Measurements from ENCODE around the gene KCTD4. TPM values are rescaled to one million over a fixed set of nuclear protein-coding genes. Genes with fewer than 3 reads are reported as not detected.

The KCTD4 gene
- total RNA-seq, 2 donors from 2014 or later, result not detected

- no peaks in the 10 kb centered on the region for H3K27me3 Mint-ChIP-seq (ENCODE audit: insufficient read depth)
- peaks cover 13% of the 10 kb centered on the region for H3K36me3 Mint-ChIP-seq (ENCODE audit: low read depth)
- WGBS, 2 experiments (ENCODE audit: insufficient coverage in 1 of 2, insufficient read length in 1 of 2), result 97 to 98% methylated on average over 4 of the region's 4 CpGs
- TF ChIP-seq CTCF (conservative IDR thresholded peaks at IDR 0.05), result no peak
- H3K27ac ChIP-seq (ENCODE audit: low read depth, low read length), result no peak overlapping the region
- H3K4me1 Mint-ChIP-seq, result peaks cover 22% of the 10 kb centered on the region
- no peaks in the 10 kb centered on the region for H3K27me3 ChIP-seq (ENCODE audit: control insufficient read depth, insufficient read depth, low read length, poor library complexity, severe bottlenecking)
- no peak overlapping the region for H3K27ac Mint-ChIP-seq
- no peak for DNase-seq
- H3K9ac ChIP-seq (ENCODE audit: extremely low read depth, low read length, poor library complexity, severe bottlenecking), result no peak overlapping the region
- no peak overlapping the region for H3K4me3 Mint-ChIP-seq
- H3K9me3 Mint-ChIP-seq, result no peaks in the 10 kb centered on the region
- H3K4me3 ChIP-seq (ENCODE audit: low read length), result no peak overlapping the region
- no peaks in the 10 kb centered on the region for H3K36me3 ChIP-seq (ENCODE audit: control insufficient read depth, insufficient read depth, low read length)
- peaks cover 4% of the 10 kb centered on the region for H3K4me1 ChIP-seq (ENCODE audit: control insufficient read depth, insufficient read depth, low read length)
- no peaks in the 10 kb centered on the region for H3K9me3 ChIP-seq (ENCODE audit: control insufficient read depth, low read length)
Measured at GRCh38 chr13:45220403-45220802, 19.6 kb upstream of the KCTD4 start.

- no peak for DNase-seq
- Histone ChIP-seq H3K36me3 (ENCODE audit: control insufficient read depth, insufficient read depth, low read length) (no peaks in the 10 kb centered on the region), H3K9me3 (ENCODE audit: control insufficient read depth, low read length) (no peaks in the 10 kb centered on the region), H3K4me1 (ENCODE audit: control insufficient read depth, insufficient read depth, low read length) (peaks cover 4% of the 10 kb centered on the region), H3K4me3 (ENCODE audit: low read length) (no peak overlapping the region), H3K9ac (ENCODE audit: extremely low read depth, low read length, poor library complexity, severe bottlenecking) (no peak overlapping the region), H3K27ac (ENCODE audit: low read depth, low read length) (no peak overlapping the region), H3K27me3 (ENCODE audit: control insufficient read depth, insufficient read depth, low read length, poor library complexity, severe bottlenecking) (no peaks in the 10 kb centered on the region)
- no peak for TF ChIP-seq CTCF (conservative IDR thresholded peaks at IDR 0.05)
- H3K4me1 Mint-ChIP-seq, result peaks cover 22% of the 10 kb centered on the region
- 81 to 93% methylated on average over 4 of the region's 4 CpGs for WGBS, 2 experiments (ENCODE audit: insufficient coverage in 1 of 2, insufficient read length in 1 of 2)
- no peaks in the 10 kb centered on the region for H3K9me3 Mint-ChIP-seq
- peaks cover 13% of the 10 kb centered on the region for H3K36me3 Mint-ChIP-seq (ENCODE audit: low read depth)
- no peak overlapping the region for H3K27ac Mint-ChIP-seq
- no peaks in the 10 kb centered on the region for H3K27me3 Mint-ChIP-seq (ENCODE audit: insufficient read depth)
- H3K4me3 Mint-ChIP-seq, result no peak overlapping the region
Measured at GRCh38 chr13:45219938-45220375, 19.1 kb upstream of the KCTD4 start.

- Mint-ChIP-seq H3K4me1 (peaks cover 22% of the 10 kb centered on the region), H3K9me3 (no peaks in the 10 kb centered on the region), H3K4me3 (no peak overlapping the region), H3K27ac (no peak overlapping the region), H3K36me3 (ENCODE audit: low read depth) (peaks cover 13% of the 10 kb centered on the region), H3K27me3 (ENCODE audit: insufficient read depth) (no peaks in the 10 kb centered on the region)
- peaks cover 4% of the 10 kb centered on the region for H3K4me1 ChIP-seq (ENCODE audit: control insufficient read depth, insufficient read depth, low read length)
- no peaks in the 10 kb centered on the region for H3K27me3 ChIP-seq (ENCODE audit: control insufficient read depth, insufficient read depth, low read length, poor library complexity, severe bottlenecking)
- H3K9me3 ChIP-seq (ENCODE audit: control insufficient read depth, low read length), result no peaks in the 10 kb centered on the region
- no peak overlapping the region for H3K4me3 ChIP-seq (ENCODE audit: low read length)
- no peak for DNase-seq
- no peaks in the 10 kb centered on the region for H3K36me3 ChIP-seq (ENCODE audit: control insufficient read depth, insufficient read depth, low read length)
- WGBS, 2 experiments (ENCODE audit: insufficient coverage in 1 of 2, insufficient read length in 1 of 2), result 83 to 92% methylated on average over 3 to 4 of the region's 5 CpGs
- no peak overlapping the region for H3K9ac ChIP-seq (ENCODE audit: extremely low read depth, low read length, poor library complexity, severe bottlenecking)
- H3K27ac ChIP-seq (ENCODE audit: low read depth, low read length), result no peak overlapping the region
- no peak for TF ChIP-seq CTCF (conservative IDR thresholded peaks at IDR 0.05)
Measured at GRCh38 chr13:45219123-45219891, 18.5 kb upstream of the KCTD4 start.
